GM18951 (cell line): ENCODE data around the gene SHISA6.

ENCODE experiments used
- POLR2A ChIP-seq: IDR thresholded peaks from 4 replicates; pipeline ENCODE4 v1.6.1; 2011; ENCODE audit warnings: mild to moderate bottlenecking; ENCODE audit not compliant: insufficient read length, insufficient read depth; ENCODE audit errors: extremely low read depth
- in situ Hi-C: fragments of 300-500 bp; cut with MboI; formaldehyde crosslinking; loops from one replicate; pipeline ENCODE4 v1.12.0; 2022; ENCODE audit warnings: low sequenced_read_pairs, mixed read lengths, inconsistent platforms; ENCODE audit not compliant: unreplicated experiment

The SHISA6 gene

GRCh38 chr17:11240841-11241610 lies at the start of gene SHISA6:
SHISA6 (plus strand) TSS chr17:11241213.
- TF ChIP-seq POLR2A = no peak
- in situ Hi-C loops = no loop called here

- in situ Hi-C loops = no loop called here
- TF ChIP-seq POLR2A = no peak
Observed at GRCh38 chr17:11195801-11196200, 45.2 kb upstream of the SHISA6 start.

- TF ChIP-seq POLR2A = no peak
- in situ Hi-C loops = no loop called here
Observed at GRCh38 chr17:11204991-11205390, 36.0 kb upstream of the SHISA6 start.

- in situ Hi-C loops = no loop called here
- TF ChIP-seq POLR2A = no peak
Observed at GRCh38 chr17:11205659-11206058, 35.4 kb upstream of the SHISA6 start.

- in situ Hi-C loops = no loop called here
- TF ChIP-seq POLR2A = no peak
Observed at GRCh38 chr17:11209906-11210305, 31.1 kb upstream of the SHISA6 start.

GRCh38 chr17:11212792-11213191 lies 28.2 kb upstream of the SHISA6 start:
- in situ Hi-C loops = no loop called here
- TF ChIP-seq POLR2A = no peak

GRCh38 chr17:11216976-11217375 lies 24.0 kb upstream of the SHISA6 start:
- TF ChIP-seq POLR2A = no peak
- in situ Hi-C loops = no loop called here

- in situ Hi-C loops = no loop called here
- no peak for TF ChIP-seq POLR2A
Observed at GRCh38 chr17:11221196-11221595, 19.8 kb upstream of the SHISA6 start.

GRCh38 chr17:11221721-11222120 lies 19.3 kb upstream of the SHISA6 start:
- in situ Hi-C loops = no loop called here
- TF ChIP-seq POLR2A = no peak

GRCh38 chr17:11238705-11239104 lies 2.3 kb upstream of the SHISA6 start:
- in situ Hi-C loops = no loop called here
- TF ChIP-seq POLR2A = no peak

GRCh38 chr17:11239379-11239970 lies 1.5 kb upstream of the SHISA6 start:
- in situ Hi-C loops = no loop called here
- no peak for TF ChIP-seq POLR2A

- TF ChIP-seq POLR2A = no peak
- in situ Hi-C loops = no loop called here
Observed at GRCh38 chr17:11240041-11240840, 772 bp upstream of the SHISA6 start.

- in situ Hi-C loops = no loop called here
- no peak for TF ChIP-seq POLR2A
Observed at GRCh38 chr17:11241611-11242226, 706 bp downstream of the SHISA6 start.
